D721Med (cell line): Measurements from ENCODE around the gene SVOPL.

Source experiments
- DNase-seq: peaks from one replicate; pipeline ENCODE4 v3.0.0; 2011; ENCODE audit warnings: low spot score; ENCODE audit not compliant: insufficient read length
- FAIRE-seq: peaks from 2 replicates; lab custom pipeline; 2011; peaks lifted over from hg19 to GRCh38; lab: Jason Lieb, UNC
- CTCF ChIP-seq: IDR thresholded peaks from 2 replicates; pipeline ENCODE4 v1.5.1; 2012; ENCODE audit warnings: mild to moderate bottlenecking, control low read depth; ENCODE audit not compliant: insufficient read depth; ENCODE audit errors: missing control alignments

The SVOPL gene

GRCh38 chr7:138666385-138666784, 34.8 kb downstream of the SVOPL start:
- TF ChIP-seq CTCF: no peak
- FAIRE-seq: no peak
- no peak for DNase-seq

GRCh38 chr7:138665669-138666140, 35.5 kb downstream of the SVOPL start:
- FAIRE-seq (no peak), DNase-seq (no peak)
- no peak for TF ChIP-seq CTCF

GRCh38 chr7:138665249-138665648, 35.9 kb downstream of the SVOPL start:
- FAIRE-seq (no peak), DNase-seq (no peak)
- TF ChIP-seq CTCF: no peak

GRCh38 chr7:138663725-138664710, 37.1 kb downstream of the SVOPL start:
- TF ChIP-seq CTCF: no peak
- DNase-seq (no peak), FAIRE-seq (no peak)

- DNase-seq (no peak), FAIRE-seq (no peak)
- TF ChIP-seq CTCF: no peak
Measured at GRCh38 chr7:138662991-138663320, 38.2 kb downstream of the SVOPL start.

- FAIRE-seq (no peak), DNase-seq (no peak)
- no peak for TF ChIP-seq CTCF
Measured at GRCh38 chr7:138662076-138662990, 38.8 kb downstream of the SVOPL start.
